ENCODE results near the gene NXN.
"Not testable (repeated sequence)": the region's sequence is repeated elsewhere in the genome, so short reads cannot be mapped to it uniquely, and the experiment has no call there.

NXN gene

GRCh38 chr17:862582-862981 is 117.0 kb downstream of the NXN start:
- no peak for DNase-seq (ENCODE audit: low spot score)

DNA sequence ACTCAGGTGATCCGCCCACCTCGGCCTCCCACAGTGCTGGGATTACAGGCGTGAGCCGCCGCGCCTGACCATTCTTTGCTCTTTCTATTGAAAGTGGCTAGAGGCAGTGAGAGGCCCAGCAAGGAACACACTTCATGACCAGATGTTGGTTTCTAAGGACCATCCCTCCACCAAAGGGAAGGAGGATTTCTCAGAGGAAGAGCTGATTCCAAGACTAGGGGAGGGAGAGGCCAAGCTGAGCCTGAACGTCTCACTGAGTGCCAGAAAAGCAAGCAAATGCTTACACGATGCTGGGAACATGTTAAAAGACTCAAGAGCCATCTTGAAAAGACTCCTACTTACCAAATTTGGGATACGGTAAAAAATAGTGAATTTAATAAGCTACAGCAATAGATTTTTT is 118.2 kb downstream of the NXN start:
- no peak for DNase-seq (ENCODE audit: low spot score)

- no peak for DNase-seq (ENCODE audit: low spot score)
Observed at GRCh38 chr17:860805-861204, 118.8 kb downstream of the NXN start.

DNA sequence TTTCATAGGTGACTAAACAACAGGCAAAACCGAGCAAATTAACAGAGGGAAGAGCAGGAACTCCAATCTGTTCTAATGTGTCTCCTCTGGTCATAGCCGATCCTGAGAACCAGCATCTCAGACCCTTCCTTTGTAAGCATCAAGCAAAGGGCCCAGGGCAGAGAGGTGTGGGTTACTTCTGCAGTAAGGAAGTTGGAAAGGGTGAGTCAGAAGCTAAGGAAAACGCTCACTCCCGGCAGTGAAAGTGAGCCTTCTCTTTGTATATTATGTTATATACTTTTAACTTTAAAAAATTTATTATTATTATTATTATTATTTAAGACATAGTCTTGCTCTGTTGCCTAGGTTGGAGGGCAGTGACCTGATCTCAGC is 119.8 kb downstream of the NXN start:
- DNase-seq (ENCODE audit: low spot score) = no peak

- DNase-seq (ENCODE audit: low spot score) = no peak
Observed at GRCh38 chr17:859061-859823, 120.3 kb downstream of the NXN start.

DNA sequence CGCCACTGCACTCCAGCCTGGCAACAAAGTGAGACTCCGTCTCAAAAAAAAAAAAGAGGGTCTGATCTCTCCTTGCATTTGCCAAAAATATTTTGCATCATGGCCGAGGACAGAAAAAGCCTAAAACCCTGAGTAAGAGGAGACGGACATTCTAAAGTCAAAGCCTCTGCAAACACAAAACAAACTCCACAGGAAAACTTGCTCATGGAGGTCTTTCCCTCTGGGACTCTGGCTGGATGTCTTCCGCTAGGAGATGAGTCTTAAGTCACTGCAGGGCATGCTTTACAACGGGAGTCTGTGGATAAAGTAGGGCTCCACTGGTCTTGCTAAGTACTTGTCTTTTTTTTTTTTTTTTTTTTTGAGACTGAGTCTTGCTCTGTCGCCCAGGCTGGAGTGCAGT is 123.4 kb downstream of the NXN start:
- no peak for DNase-seq (ENCODE audit: low spot score)

GRCh38 chr17:855569-855968 is 124.0 kb downstream of the NXN start:
- no peak for DNase-seq (ENCODE audit: low spot score)

- DNase-seq (ENCODE audit: low spot score) = not testable (repeated sequence)
Observed at GRCh38 chr17:852850-853249, 126.7 kb downstream of the NXN start.

- no peak for DNase-seq (ENCODE audit: low spot score)
Observed at GRCh38 chr17:852349-852748, 127.2 kb downstream of the NXN start.

- no peak for DNase-seq (ENCODE audit: low spot score)
Observed at GRCh38 chr17:851924-852323, 127.7 kb downstream of the NXN start.

- no peak for DNase-seq (ENCODE audit: low spot score)
Observed at GRCh38 chr17:850851-851763, 128.5 kb downstream of the NXN start.

DNA sequence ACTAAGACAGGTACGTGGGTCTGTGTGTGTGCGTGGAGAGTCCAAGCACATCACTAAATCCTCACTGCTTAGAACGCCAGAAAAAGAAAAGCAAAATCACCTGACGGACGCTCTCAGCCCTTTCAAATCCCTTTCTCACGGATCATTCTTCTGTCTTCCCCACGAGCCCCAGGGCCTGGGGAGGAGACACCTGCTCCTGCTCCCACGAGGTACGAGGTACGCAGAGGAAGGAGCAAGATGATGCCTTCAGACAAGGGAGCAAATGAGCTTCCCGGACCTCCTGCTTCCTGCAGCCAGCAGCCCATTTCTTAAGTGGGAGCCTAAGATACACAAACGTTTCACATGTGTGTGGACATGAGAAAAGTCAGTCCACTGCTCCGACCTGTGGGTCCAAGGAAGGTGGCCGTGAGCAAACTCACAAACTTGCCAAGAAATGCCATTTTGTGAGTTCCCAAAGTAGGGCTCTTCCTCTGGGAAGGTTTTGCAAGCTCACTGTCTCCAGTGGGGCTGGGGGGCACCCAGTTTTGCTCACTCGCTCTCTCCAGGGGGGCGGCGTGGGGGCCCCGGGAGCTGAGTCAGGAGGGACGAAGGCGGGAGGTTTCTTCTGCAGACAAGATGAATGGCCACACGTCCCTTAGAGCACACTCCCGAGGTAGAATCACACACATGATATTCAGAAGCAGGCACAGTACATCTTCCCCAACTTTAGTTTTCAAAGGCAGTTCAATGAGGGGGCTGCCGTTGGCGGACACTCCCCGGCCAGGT is 129.3 kb downstream of the NXN start:
- no peak for DNase-seq (ENCODE audit: low spot score)

GRCh38 chr17:848402-848801 is 131.2 kb downstream of the NXN start:
- no peak for DNase-seq (ENCODE audit: low spot score)

DNA sequence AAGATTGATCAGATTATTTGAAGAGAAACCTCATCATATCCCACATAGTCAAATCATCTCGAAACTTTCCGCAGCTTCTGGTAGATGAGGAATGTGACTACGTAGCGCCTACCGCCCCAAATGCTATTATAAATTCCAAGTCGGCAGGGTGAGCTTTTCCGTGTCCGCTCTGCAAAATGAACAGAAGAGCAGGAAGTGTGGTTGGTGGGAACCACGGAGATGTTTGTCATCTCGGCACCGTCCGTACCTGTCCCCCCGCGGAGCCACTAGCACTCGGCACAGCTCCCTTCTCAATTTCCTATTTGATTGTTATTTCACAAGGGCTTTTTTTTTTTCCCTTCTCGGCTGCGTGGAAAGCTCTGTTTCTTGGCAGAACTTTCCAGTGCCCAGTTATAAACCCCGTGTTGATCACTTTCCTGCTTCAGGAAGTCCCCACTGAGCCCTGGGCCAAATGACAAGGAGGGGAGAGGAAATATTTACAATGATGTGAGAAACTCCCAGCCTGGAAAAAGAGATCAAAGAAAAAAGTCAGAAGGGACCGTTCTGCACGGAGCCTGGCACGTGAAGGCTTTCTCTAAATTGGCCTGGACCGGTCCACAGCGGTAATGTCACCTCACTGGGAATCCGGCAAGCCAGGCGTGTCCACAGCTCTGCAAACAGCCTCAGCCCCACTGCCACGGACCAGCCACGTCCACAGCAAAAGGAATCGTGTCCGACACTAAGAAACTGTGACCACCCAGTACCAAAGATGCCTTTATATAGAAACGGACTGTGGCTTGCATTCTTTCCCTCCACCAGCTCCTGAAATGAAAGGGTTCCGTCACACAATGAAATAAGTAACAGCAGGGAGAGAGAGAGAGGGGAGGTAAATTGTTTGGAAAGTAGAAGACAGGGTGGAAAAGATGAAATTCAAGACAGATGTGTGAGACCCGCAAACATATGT is 132.4 kb downstream of the NXN start:
- no peak for DNase-seq (ENCODE audit: low spot score)

- no peak for DNase-seq (ENCODE audit: low spot score)
Observed at GRCh38 chr17:841313-841712, 138.3 kb downstream of the NXN start.

DNA sequence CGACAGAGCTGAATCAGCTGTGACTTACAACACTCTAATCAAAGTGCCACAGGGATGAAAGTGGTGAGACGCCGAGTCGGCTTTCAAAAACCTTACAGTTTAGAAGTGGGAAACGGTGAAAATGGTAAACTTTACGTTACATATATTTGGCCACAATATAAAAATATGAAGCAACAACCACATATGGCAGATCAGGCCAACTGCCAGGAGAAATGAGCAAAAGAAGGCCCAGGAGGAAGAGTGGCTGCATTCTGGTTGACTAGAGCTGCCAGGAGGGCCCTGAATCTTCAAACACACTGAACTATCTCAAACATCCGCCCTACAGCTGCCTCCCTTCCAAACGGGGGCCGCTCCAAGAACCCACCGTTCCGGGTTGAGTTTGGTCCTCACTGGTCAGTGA is 141.1 kb downstream of the NXN start:
- DNase-seq (ENCODE audit: low spot score) = no peak

GRCh38 chr17:836151-836550 is 143.4 kb downstream of the NXN start:
- no peak for DNase-seq (ENCODE audit: low spot score)

DNA sequence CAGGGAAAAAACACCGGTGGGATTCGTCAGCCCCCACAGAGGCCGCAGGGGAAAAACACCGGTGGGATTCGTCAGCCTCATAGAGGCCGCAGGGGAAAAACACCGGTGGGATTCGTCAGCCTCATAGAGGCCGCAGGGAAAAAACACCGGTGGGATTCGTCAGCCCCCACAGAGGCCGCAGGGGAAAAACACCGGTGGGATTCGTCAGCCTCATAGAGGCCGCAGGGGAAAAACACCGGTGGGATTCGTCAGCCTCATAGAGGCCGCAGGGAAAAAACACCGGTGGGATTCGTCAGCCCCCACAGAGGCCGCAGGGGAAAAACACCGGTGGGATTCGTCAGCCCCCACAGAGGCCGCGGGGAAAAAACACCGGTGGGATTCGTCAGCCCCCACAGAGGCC is 143.9 kb downstream of the NXN start:
- DNase-seq (ENCODE audit: low spot score) = not testable (repeated sequence)

- DNase-seq (ENCODE audit: low spot score) = peak; percentile 69
Observed at GRCh38 chr17:835263-835662, 144.3 kb downstream of the NXN start.

- DNase-seq (ENCODE audit: low spot score) = no peak
Observed at GRCh38 chr17:834136-834535, 145.4 kb downstream of the NXN start.

GRCh38 chr17:830950-831349 is 148.6 kb downstream of the NXN start:
- no peak for DNase-seq (ENCODE audit: low spot score)

Measured in iPS-NIHi11 (cell line).